ENCODE measurements around the gene CES2.
"Not testable (repeated sequence)": the region's sequence is repeated elsewhere in the genome, so short reads cannot be mapped to it uniquely, and the experiment has no call there.

The CES2 gene

GRCh38 chr16:66934839-66935313, 440 bp upstream of the CES2 start:
- peak in 1 of 3 donors; percentile 31 for DNase-seq

- no peak for DNase-seq
These were observed 1.1 kb downstream of the CES2 start for GRCh38 chr16:66936462-66936861.

- no peak for DNase-seq
These were observed 1.7 kb downstream of the CES2 start for GRCh38 chr16:66936889-66937554.

GRCh38 chr16:66937725-66938337, 2.5 kb downstream of the CES2 start:
- no peak for DNase-seq

DNA sequence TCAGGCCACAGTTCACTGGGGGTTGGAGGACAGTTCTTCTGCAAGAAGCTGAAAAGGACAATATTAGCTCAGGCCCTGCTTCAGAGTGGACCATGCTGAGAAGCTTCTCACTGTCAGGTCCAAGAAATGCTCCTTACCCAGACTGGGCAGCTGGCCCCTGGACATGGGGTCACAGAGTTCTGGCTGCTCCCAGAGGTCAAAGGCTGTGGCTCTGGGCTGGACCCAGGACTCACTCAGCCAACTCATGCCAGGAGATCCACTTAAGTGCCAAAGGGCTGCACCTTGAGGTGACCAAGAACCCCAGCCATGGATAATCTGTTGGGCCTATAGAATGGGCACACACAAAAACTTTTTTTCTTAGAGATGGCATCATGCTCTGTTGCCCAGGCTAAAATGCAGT, 4.0 kb downstream of the CES2 start:
- DNase-seq: no peak

DNA sequence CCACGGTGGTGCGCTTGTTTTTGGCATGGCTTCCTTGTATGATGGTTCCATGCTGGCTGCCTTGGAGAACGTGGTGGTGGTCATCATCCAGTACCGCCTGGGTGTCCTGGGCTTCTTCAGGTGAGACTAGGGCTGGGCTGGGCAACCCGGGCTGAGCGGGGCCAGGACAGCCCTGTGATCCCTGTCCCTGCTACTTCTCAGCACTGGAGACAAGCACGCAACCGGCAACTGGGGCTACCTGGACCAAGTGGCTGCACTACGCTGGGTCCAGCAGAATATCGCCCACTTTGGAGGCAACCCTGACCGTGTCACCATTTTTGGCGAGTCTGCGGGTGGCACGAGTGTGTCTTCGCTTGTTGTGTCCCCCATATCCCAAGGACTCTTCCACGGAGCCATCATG, 4.9 kb downstream of the CES2 start:
- DNase-seq: no peak

GRCh38 chr16:66942981-66943380, 7.7 kb downstream of the CES2 start:
- DNase-seq: no peak

GRCh38 chr16:66943426-66944053, 8.2 kb downstream of the CES2 start:
- no peak for DNase-seq

DNA sequence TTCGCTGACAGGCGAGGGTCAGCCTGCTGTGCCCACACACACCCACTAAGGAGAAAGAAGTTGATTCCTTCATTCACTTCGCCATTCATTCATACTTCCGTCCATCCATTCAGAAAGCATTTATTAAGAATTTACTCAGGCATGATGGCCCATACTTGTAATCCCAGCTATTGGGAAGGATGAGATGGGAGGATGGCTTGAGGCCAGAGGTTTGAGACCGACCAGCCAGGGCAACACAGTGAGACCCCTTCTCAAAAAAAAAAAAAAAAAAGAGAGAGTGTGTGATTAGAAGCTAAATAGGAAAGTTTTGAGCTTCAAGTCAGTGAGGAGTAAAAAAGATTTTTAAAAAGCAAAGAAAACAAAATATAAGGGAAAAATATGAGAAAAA, 8.7 kb downstream of the CES2 start:
- no peak for DNase-seq

DNA sequence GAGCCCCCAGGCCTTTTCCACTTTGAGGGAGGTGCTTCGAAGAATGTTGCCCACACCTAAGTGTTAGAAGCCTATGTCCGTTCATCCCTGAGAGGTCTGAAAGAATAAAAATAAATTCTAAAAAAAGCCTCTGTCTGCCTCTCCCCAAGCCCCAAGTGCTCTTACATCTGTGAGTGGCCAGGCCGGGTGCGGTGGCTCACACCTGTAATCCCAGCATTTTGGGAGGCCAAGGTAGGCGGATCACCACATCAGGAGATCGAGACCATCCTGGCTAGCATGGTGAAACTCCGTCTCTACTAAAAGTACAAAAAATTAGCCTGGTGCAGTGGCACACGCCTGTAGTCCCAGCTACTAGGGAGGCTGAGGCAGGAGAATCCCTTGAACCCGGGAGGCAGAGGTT, 9.7 kb downstream of the CES2 start:
- not testable (repeated sequence) for DNase-seq

GRCh38 chr16:66945939-66946338, 10.6 kb downstream of the CES2 start:
- DNase-seq: no peak

DNA sequence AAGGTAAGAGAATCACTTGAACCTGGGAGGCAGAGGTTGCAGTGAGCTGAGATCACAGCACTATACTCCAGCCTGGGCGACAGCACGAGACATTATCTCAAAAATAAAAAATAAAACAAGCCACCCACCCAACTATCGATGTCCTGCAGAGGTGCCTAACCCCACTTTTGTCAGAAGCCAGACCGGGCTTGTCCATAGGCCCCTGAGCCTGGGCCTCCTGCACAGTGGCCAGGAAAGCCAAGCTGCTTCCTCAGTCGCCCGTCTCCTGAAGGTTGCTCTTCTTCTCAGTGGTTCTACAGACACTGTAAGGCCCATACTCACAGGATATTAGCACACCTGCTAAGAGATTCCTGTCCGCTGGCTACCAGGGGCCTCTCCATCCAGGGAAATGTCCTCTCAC, 11.2 kb downstream of the CES2 start:
- DNase-seq: no peak

DNA sequence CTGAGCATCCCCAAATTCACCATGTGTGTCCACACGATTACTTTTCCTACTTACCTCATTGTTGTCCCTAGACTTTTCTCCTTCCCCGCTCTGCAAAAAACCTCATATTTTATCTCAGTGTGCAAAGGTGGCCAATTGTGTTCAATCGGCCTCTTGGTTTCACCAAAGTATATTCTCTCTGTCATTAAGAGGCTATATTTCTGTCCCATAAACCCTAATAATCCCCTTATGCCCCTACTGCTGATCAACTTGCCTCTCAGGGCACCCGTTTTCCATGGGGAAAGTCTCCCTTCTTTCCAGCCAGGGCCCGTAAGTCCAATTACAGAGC, 11.6 kb downstream of the CES2 start:
- no peak for DNase-seq

- peak; percentile 88 to 91 (median 90) for DNase-seq
These were observed 12.2 kb downstream of the CES2 start for GRCh38 chr16:66947302-66948065.

GRCh38 chr16:66948134-66948836, 13.0 kb downstream of the CES2 start:
- DNase-seq: peak in 2 of 3 donors; percentile 24 to 42

DNA sequence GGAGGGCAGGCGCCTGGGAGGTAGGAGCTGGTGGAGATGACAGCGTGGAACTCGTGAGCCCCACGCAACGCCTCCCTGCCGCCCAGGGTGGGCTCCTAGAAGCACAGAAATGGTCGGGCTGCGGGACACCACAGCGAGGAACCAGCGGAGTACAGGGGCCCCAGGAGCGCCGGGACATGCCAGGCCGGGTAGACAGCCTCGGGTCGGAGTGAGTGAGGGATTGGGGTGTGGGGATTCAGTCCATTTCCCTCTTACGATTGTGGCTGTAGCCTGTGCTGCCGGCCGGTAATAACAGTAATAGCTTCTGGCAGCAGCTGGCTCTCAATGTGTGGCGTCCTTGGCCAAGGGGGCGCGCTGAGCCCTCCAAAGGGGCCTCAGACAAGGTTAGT, 13.5 kb downstream of the CES2 start:
- no peak for DNase-seq

GRCh38 chr16:66949472-66949871, 14.2 kb downstream of the CES2 start:
- DNase-seq: no peak

DNA sequence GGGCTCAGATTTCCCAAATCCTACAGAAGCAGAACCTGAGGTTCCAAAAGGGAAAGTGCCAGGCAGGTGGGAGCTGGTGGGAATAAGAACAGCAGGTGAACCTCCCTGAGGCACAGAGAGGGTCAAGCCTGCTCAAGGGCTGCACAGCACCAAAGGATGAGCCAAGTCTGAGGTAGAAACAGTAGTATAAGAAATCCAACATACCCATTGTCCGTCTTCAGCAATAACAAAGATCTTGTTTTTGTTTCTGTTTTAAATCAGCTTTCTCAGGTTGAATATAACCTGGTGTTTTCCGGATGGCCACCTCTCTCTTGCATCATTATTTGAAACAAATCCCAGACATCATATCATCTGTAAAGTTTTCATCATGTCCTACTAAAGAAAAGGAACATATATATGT, 15.1 kb downstream of the CES2 start:
- no peak for DNase-seq

DNA sequence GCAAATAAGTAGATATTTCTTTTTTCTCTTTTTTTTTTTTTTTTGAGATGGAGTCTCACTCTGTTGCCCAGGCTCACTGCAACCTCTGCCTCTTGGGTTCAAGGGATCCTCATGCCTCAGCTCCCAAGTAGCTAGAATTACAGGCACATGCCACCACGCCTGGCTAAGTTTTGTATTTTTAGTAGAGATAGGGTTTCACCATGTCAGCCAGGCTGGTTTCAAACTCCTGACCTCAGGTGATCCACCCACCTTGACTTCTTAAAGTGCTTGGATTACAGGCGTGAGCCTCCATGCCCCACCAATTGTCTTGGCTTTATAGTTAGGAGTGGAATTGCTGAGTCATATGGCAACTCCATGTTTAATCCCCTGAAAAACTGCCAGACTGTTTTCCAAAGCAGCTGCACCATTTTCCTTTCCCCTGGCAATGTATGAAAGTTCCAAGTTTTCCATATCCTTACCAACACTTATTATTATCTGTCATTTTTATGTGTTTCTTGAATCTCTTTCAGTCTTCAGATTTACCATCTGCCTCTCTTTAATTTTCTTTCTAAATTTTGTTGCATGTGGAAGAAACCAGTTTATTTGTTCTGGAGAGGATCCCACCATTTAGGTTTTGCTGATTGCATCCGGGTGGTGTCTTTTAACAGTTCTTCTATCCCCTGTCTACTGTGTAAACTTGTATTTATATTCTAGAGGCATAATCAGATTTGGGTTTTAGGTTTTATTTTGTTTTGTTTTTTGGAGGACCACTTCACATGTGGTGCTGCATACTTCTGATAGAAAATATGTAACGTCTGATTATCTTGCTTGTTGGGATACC, 15.9 kb downstream of the CES2 start:
- no peak for DNase-seq

GRCh38 chr16:66952430-66953110, 17.3 kb downstream of the CES2 start:
- no peak for DNase-seq

- no peak for DNase-seq
These were observed 18.3 kb downstream of the CES2 start for GRCh38 chr16:66953462-66954096.
